Memory B cell (primary cell): Measurements from ENCODE around the gene PSRC1.

Experiments
- ATAC-seq: fragments of 150-1000 bp; cut with Tn5 transposase; 2 replicates; pipeline ENCODE4 v1.10.0; 2021; ENCODE audit warnings: low read depth, mild to moderate bottlenecking, moderate library complexity
- DNase-seq, 2 donors: peaks; one replicate each; pipeline ENCODE4 v3.0.0; 2022; ENCODE audit warnings: low spot score in 2 of 2
- H3K27ac Mint-ChIP-seq: one replicate; pipeline ENCODE4 v1.8.0; 2022; ENCODE audit warnings: mild to moderate bottlenecking, moderate library complexity, mixed read lengths
- H3K27me3 Mint-ChIP-seq: one replicate; pipeline ENCODE4 v1.8.0; 2022; ENCODE audit warnings: mixed read lengths
- H3K36me3 Mint-ChIP-seq: one replicate; pipeline ENCODE4 v1.8.0; 2022; ENCODE audit warnings: mild to moderate bottlenecking, mixed read lengths
- H3K4me1 Mint-ChIP-seq: one replicate; pipeline ENCODE4 v1.8.0; 2022; ENCODE audit warnings: mixed read lengths
- H3K4me3 Mint-ChIP-seq: one replicate; pipeline ENCODE4 v1.8.0; 2022; ENCODE audit warnings: mild to moderate bottlenecking, moderate library complexity, mixed read lengths
- H3K9me3 Mint-ChIP-seq: one replicate; pipeline ENCODE4 v1.8.0; 2022; ENCODE audit warnings: mixed read lengths

PSRC1 gene

DNA sequence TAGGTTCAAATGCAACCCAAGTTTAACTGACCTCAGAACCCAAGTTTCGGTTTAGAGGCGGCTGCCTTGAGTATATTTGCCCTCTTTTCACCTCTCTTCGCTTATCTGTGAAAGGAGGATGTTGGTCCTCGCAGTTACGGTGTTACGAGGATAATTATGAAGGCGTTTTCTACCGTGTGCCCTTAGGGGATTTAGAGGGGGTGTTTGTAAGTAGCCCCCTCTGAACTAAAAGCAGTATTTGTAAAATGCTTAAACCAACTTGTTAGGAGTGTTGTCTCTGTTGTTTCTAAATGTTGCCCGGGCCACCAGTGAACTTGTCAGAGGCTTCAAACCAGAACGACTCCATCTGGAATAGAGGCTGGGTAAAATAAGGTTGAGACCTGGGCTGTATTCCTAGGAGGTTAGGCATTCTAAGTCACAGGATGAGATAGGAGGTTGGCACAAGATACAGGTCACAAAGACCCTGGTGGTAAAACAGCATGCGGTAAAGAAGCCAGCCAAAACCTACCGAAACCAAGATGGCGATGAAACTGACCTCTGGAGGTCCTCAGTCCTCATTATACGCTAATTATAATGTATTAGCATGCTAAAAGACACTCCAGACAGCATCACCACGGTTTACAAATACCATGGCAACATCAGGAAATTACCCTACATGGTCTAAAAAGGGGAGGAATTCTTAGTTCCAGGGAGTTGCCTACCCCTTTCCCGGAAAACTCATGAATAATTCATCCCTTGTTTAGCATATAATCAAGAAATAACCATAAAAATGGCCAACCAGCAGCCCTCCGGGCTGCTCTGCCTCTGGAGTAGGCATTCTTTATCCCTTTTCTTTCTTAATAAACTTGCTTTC is 1.0 kb upstream of the PSRC1 start:
- H3K9me3 Mint-ChIP-seq = no peaks in the 10 kb centered on the region
- no peaks in the 10 kb centered on the region for H3K36me3 Mint-ChIP-seq
- H3K27me3 Mint-ChIP-seq = peaks cover 5% of the 10 kb centered on the region
- no peak for DNase-seq
- peaks cover 7% of the 10 kb centered on the region for H3K4me1 Mint-ChIP-seq
- H3K27ac Mint-ChIP-seq = no peak overlapping the region
- H3K4me3 Mint-ChIP-seq = peak overlapping the region; percentile 97
- no peak for ATAC-seq

DNA sequence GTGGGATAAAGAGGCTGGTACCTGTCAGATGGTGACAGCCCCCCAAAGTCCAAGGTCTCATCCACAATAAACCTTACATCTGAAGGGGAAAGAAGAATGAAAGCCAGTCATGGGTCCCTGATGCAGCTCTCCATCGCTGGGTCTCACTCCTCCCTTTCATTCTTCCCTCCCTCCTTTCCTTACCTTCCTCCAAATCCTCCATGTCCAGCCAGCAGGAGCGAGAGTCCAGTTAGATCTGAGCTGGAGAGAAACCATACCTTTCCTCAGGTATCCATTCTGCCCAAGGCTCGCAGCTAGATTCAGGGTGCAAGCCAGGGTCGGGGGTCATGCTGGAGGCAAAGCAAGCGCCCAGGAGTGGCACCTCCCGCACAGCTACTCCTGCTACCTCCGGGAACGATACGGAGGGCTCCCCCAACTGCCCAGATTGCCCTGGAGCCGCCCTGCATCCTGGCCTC is 421 bp downstream of the PSRC1 start:
- ATAC-seq (no peak), DNase-seq (no peak)
- H3K27ac Mint-ChIP-seq = peak overlapping the region; percentile 68
- peak overlapping the region; percentile 97 for H3K4me3 Mint-ChIP-seq
- peaks cover 3% of the 10 kb centered on the region for H3K27me3 Mint-ChIP-seq
- no peaks in the 10 kb centered on the region for H3K9me3 Mint-ChIP-seq
- peaks cover 7% of the 10 kb centered on the region for H3K4me1 Mint-ChIP-seq
- H3K36me3 Mint-ChIP-seq = no peaks in the 10 kb centered on the region

DNA sequence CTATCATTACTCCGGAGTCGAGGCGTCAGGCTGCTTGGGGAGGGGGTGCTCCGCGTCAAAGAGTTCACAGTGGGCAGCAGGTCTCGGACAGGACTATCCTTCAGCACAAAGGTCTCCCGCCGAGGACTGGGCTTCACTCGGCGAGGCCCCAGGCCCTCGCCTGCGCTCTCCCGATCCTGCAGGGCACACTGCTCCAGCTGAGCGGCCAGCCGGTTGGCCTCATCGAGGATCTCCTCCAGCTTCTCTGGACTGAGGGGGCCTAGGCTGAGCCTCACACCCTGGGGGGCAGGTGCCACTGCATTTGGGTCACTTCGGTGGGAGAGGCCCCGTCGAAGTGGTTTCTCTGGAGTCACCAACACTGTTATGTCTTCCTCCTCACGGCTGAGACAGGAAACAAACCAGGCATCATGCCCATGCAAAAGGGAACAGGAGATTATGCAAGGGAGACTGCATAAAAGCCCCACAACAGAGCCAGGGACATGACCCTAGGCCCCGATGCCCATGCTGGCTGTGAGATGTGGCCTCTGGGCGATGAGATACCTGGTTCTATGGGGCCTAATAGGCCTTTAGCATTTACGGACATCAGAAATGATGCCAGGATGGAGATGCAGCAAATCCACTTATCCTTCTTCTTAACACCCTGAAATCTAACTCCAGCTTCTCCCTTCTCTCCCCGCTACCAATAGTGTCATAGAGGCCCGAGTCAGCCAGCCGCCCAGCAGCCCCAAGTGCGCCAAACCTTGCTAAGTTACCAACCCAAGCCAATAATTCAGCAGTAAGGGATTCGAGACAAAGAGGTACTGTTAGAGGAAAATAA is 1.1 kb downstream of the PSRC1 start:
- H3K4me1 Mint-ChIP-seq = peaks cover 10% of the 10 kb centered on the region
- H3K4me3 Mint-ChIP-seq = peak overlapping the region; percentile 72
- no peak overlapping the region for H3K27ac Mint-ChIP-seq
- ATAC-seq (no peak), DNase-seq (no peak)
- no peaks in the 10 kb centered on the region for H3K9me3 Mint-ChIP-seq
- no peaks in the 10 kb centered on the region for H3K36me3 Mint-ChIP-seq
- peaks cover 3% of the 10 kb centered on the region for H3K27me3 Mint-ChIP-seq

DNA sequence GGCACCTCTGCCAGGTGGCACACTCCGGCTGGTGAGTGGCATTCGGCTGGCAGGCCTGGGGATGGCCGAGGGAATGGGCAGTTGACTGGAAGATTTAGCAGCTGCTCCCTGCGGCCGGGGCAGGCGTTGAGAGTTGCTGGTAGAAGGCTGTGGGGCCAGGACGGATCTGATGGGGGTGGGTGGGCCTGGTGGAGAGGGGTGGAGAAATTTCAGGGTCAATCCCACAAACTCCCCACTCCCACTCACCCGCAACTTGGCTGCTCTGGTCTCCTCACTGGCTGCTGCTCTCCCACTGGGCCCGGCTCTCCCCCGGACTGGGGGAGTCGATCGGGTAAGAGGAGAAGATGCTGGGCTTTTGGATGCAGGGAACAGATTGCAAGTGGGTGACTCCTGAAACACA is 2.1 kb downstream of the PSRC1 start:
- Mint-ChIP-seq H3K27me3 (peaks cover 2% of the 10 kb centered on the region), H3K4me1 (peaks cover 10% of the 10 kb centered on the region), H3K4me3 (no peak overlapping the region), H3K9me3 (no peaks in the 10 kb centered on the region), H3K36me3 (no peaks in the 10 kb centered on the region), H3K27ac (no peak overlapping the region)
- ATAC-seq = no peak
- DNase-seq = no peak

DNA sequence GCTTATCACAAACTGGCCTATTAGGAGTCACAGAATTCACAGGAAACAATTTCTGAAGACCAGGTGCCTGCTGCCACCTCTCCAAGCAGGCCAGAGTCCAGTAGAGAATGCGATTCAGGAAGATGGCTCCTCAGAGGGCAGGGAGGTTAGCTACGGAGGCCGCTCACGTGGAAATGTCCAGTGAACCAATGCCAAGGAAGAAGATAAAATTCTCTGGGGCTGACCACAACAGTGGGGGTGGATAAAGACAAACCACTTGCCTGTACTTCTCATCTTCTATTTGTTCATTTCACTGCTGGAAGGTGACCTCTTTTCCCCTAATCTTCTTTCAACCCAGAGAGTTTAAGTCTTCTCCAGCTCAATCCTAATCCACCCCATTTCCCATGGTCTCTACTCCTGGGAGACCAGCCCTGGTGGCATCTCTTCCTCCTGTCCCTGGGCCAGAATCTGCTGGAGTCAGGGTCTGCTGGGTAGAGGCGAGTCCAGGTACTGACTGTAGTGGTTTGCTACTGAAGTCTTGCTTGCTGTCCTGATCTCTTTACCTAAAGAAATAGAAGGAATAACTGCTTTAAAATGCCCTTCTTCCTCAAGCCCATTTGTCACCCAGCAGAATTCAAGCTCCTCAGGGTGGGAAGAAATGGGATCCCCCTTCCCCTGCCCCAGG is 3.2 kb downstream of the PSRC1 start:
- Mint-ChIP-seq H3K27ac (no peak overlapping the region), H3K36me3 (no peaks in the 10 kb centered on the region), H3K9me3 (no peaks in the 10 kb centered on the region), H3K4me1 (peaks cover 10% of the 10 kb centered on the region), H3K4me3 (no peak overlapping the region), H3K27me3 (peaks cover 2% of the 10 kb centered on the region)
- DNase-seq (no peak), ATAC-seq (no peak)

DNA sequence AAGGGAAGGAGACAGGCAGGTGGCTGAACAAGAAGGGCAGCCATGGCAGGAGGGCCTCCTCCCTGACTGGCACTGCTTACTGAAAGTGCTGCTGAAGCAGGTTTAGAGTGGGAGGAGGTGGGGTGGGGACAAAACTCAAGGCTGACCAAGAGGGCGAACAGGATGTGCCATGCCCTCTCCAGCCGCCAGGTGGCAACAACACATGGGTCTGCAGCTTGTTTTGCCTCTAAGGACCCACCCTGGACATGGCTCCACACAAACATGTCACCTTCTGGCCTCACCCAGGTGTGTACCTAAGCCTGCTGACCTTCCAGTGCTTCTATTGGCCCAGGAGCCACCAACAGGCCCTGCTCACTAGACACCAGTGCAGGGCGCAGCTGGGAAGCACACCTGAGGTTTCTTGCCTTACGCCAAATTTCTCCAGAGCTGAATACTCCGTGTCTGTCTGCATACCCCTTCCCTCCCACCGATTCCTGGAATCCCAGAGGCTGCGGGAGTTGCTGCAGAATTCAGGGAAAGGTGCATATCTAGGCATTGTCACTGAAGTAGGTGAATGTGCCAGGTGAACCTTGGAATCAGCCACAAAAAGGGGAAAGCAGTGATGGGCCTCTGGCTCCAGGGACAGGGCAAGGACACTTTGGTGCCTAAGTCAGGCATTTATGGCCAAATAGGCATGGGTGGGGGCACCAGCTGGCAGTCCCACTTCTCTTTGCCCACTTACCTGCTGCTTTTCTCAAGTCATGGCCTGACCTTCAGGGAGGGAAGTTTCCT is 5.3 kb downstream of the PSRC1 start:
- no peak overlapping the region for H3K27ac Mint-ChIP-seq
- DNase-seq (peak; percentile 53 to 70), ATAC-seq (peak; percentile 75)

DNA sequence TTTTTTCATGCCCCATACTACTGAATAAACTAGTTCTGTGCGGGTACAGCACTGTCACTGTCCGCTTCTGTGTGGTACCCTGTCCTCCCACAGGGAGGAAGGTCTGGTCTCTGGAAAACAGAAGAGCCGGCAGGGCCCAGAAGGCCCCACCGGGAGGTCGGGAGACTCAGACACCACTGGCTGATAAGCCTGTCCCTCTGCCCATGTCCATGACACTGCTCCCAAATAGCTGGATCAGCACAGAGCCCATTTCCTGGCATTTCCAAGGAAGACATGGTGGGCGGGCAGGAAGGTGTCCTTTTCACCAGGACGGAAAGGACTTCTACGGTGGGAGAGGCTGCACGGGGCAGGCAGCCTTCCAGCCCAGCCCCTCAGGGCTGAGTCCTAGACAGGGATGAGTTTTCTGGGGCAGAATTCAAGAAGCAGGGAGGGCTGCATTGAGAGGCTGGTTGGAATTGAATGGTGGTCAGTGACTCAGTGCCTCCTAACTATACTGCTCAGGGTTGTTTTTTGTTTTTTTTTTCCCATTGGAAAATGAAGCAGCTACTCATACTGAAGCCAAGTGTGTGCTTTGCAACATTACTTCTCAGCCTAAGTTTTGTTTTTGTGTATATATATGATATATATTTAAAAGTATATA is 7.1 kb downstream of the PSRC1 start:
- H3K4me1 Mint-ChIP-seq = peaks cover 3% of the 10 kb centered on the region
- DNase-seq (no peak), ATAC-seq (no peak)
- no peaks in the 10 kb centered on the region for H3K9me3 Mint-ChIP-seq
- no peaks in the 10 kb centered on the region for H3K36me3 Mint-ChIP-seq
- peaks cover 5% of the 10 kb centered on the region for H3K27me3 Mint-ChIP-seq
- H3K27ac Mint-ChIP-seq = no peak overlapping the region
- no peak overlapping the region for H3K4me3 Mint-ChIP-seq

More for the DNA sequence above, 5.3 kb downstream of the PSRC1 start:
- H3K36me3 Mint-ChIP-seq = no peaks in the 10 kb centered on the region
- no peaks in the 10 kb centered on the region for H3K9me3 Mint-ChIP-seq
- H3K4me3 Mint-ChIP-seq = no peak overlapping the region
- H3K27me3 Mint-ChIP-seq = peaks cover 2% of the 10 kb centered on the region
- H3K4me1 Mint-ChIP-seq = peaks cover 3% of the 10 kb centered on the region

DNA sequence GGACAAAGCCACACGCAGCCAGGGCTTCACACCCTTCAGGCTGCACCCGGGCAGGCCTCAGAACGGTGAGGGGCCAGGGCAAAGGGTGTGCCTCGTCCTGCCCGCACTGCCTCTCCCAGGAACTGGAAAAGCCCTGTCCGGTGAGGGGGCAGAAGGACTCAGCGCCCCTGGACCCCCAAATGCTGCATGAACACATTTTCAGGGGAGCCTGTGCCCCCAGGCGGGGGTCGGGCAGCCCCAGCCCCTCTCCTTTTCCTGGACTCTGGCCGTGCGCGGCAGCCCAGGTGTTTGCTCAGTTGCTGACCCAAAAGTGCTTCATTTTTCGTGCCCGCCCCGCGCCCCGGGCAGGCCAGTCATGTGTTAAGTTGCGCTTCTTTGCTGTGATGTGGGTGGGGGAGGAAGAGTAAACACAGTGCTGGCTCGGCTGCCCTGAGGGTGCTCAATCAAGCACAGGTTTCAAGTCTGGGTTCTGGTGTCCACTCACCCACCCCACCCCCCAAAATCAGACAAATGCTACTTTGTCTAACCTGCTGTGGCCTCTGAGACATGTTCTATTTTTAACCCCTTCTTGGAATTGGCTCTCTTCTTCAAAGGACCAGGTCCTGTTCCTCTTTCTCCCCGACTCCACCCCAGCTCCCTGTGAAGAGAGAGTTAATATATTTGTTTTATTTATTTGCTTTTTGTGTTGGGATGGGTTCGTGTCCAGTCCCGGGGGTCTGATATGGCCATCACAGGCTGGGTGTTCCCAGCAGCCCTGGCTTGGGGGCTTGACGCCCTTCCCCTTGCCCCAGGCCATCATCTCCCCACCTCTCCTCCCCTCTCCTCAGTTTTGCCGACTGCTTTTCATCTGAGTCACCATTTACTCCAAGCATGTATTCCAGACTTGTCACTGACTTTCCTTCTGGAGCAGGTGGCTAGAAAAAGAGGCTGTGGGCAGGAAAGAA is 8.1 kb downstream of the PSRC1 start:
- H3K4me3 Mint-ChIP-seq = no peak overlapping the region
- H3K9me3 Mint-ChIP-seq = no peaks in the 10 kb centered on the region
- no peak overlapping the region for H3K27ac Mint-ChIP-seq
- no peak for DNase-seq
- peaks cover 3% of the 10 kb centered on the region for H3K4me1 Mint-ChIP-seq
- no peaks in the 10 kb centered on the region for H3K36me3 Mint-ChIP-seq
- no peak for ATAC-seq
- H3K27me3 Mint-ChIP-seq = peaks cover 7% of the 10 kb centered on the region

DNA sequence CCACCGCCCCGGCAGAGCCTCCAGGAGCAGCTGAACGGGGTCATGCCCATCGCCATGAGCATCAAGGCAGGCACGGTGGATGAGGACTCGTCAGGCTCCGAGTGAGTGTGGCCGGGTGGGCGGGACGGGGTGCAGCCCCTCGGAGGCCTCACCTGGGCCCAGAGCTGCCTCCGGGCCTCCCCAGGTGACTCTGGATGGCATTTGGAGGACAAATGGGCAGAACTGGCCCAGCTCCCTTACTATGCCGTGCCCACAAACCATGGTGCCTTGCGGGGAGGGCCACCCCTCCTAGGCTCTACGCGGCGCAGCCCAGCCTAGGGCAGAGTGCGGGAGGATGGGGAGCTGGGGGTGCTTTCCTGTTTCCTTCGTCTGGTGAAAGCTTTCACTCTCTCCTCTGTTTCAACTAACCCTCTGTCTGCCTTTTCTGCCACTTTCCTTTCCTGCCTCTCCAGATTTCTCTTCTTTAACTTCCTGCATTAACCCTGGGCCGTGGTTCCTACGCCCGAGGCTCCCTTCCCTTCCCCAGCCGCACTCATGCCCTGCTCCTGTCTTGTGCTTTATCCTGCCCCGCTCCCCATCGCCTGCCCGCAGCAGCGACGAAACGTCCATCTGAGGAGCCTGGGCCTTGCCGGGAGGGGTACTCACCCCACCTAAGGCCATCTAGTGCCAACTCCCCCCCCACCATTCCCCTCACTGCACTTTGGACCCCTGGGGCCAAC is 9.2 kb downstream of the PSRC1 start:
- Mint-ChIP-seq H3K9me3 (no peaks in the 10 kb centered on the region), H3K27me3 (peaks cover 7% of the 10 kb centered on the region), H3K4me1 (peaks cover 3% of the 10 kb centered on the region), H3K4me3 (no peak overlapping the region), H3K36me3 (no peaks in the 10 kb centered on the region), H3K27ac (no peak overlapping the region)
- DNase-seq (no peak), ATAC-seq (no peak)

DNA sequence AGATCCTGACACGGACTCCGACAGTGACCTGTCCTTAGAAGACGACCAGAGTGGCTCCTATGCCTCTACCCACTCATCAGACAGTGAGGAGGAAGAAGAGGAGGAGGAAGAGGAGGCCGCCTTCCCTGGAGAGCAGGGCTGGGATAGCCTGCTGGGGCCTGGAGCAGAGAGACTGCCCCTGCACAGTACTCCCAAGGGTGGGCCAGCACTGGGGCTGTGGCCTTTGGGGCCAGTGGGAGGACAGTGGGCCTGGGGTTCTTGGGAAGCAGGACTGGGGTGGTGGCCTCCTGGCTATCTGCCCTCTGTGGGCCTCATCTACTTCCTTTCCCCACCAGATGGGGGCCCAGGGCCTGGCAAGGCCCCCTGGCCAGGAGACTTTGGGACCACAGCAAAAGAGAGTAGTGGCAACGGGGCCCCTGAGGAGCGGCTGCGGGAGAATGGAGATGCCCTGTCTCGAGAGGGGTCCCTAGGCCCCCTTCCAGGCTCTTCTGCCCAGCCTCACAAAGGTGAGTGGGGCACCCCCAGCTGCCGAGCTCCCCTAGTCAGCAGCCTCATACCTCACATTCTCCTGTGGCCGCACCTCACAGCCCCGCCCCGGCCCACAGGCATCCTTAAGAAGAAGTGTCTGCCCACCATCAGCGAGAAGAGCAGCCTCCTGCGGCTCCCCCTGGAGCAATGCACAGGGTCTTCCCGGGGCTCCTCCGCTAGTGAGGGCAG is 10.0 kb downstream of the PSRC1 start:
- ATAC-seq (no peak), DNase-seq (no peak)
- H3K9me3 Mint-ChIP-seq = no peaks in the 10 kb centered on the region
- peaks cover 9% of the 10 kb centered on the region for H3K27me3 Mint-ChIP-seq
- peaks cover 3% of the 10 kb centered on the region for H3K4me1 Mint-ChIP-seq
- H3K36me3 Mint-ChIP-seq = no peaks in the 10 kb centered on the region
- no peak overlapping the region for H3K27ac Mint-ChIP-seq
- no peak overlapping the region for H3K4me3 Mint-ChIP-seq

DNA sequence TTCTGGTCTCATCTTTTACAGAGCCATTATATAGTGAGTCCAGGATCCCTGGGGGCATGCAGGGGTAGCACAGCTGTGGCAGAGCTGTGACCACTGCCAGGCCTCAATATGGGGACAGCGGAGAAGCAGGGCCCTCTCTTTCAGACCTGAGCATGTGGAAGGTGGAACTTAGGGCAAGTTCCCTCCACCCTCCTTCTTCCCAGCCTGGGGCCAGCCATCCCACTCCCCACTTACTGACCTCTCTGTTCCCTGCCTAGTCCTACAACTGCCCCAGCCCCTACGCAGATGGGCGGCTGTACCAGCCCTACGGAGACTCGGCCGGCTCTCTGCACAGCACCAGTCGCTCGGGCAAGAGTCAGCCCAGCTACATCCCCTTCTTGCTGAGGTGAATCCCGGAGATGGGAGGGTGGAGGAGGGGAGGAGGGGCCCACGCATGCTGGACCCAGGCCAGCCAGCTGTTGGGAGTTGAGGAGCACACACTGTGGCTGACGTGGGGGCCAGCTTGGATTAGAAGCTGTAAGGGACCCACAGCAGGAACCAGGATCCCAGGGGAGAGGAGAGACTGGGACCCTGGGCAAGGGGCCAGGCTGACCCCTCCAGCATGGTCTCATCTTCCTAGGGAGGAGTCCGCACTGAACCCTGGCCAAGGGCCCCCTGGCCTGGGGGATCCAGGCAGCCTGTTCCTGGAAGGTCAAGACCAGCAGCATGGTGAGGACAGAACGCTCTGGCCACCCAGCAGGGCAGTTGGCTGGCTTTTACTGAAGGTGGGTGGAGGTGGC is 10.7 kb downstream of the PSRC1 start:
- DNase-seq = no peak
- Mint-ChIP-seq H3K4me3 (no peak overlapping the region), H3K36me3 (no peaks in the 10 kb centered on the region), H3K4me1 (peaks cover 2% of the 10 kb centered on the region), H3K9me3 (no peaks in the 10 kb centered on the region), H3K27ac (no peak overlapping the region), H3K27me3 (peaks cover 9% of the 10 kb centered on the region)
- no peak for ATAC-seq
